GM19035 (cell line): ENCODE results near the gene SNED1.

Experiments used
- ATAC-seq: cut with Tn5 transposase; IDR thresholded peaks from one replicate; pipeline ENCODE4 v1.9.1; 2021; ENCODE audit not compliant: unreplicated experiment

The SNED1 gene

DNA sequence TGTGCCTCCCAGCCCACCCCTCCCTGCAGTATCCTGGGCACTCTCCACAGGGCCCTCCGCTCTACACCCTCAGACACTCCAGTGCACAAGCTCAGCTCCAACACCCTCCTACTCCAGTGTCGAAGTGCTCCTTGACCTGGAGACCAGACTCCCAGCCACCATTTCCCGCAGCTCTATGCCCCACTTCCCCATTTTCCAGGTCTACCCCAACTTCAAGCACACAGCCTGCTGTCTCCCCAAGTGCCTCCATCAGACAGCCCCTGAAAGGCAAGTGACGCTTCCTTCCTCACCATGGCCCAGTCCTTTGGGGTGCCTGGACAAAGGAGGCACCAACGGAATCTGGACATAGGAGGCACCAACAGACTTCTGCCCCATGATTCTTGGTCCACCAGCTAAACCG, 143.6 kb downstream of the SNED1 start:
- no peak for ATAC-seq

DNA sequence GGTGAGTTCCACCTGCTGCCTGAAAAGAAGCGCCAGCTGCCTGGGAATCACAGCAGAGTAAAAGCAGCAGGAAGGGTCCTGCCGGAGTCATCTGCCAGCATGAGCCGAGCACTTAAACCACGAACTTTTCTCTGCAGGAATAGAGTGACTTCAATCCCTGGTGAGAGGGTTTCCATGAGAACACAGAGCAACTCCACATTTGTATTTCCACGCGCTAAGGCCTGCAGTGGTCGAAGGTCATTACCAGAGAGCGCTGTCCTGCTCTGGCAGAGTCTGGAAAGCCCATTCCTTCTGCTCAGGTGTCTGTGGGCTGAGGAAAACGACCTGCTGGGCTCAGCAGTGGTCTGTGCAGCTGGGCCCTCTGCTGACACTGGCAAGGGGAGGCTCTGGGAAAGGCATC, 144.2 kb downstream of the SNED1 start:
- ATAC-seq: no peak
